HepG2 (cell line): ENCODE measurements around the gene ANKRD17. TPM values are rescaled to one million over a fixed set of nuclear protein-coding genes. Genes with fewer than 3 reads are reported as not detected.

ENCODE experiments used
- AHDC1 ChIP-seq: sonication (generic); formaldehyde crosslinking; IDR thresholded peaks from 2 replicates; pipeline ENCODE4 v1.5.1; 2020; ENCODE audit warnings: mild to moderate bottlenecking, missing genetic modification reagents, borderline replicate concordance
- CSRNP1 ChIP-seq: sonication (generic); formaldehyde crosslinking; IDR thresholded peaks from 2 replicates; pipeline ENCODE4 v1.8.1; 2023; ENCODE audit warnings: mild to moderate bottlenecking, missing genetic modification reagents
- CTCF ChIP-seq: sonication (generic); formaldehyde crosslinking; IDR thresholded peaks from 2 replicates; pipeline ENCODE4 v1.5.0; 2020; ENCODE audit warnings: mild to moderate bottlenecking, missing genetic modification reagents, moderate library complexity
- HOXA5 ChIP-seq: sonication (generic); formaldehyde crosslinking; IDR thresholded peaks from 2 replicates; pipeline ENCODE4 v1.4.0; 2020; ENCODE audit warnings: missing genetic modification reagents
- IRF2 ChIP-seq: IDR thresholded peaks from 2 replicates; pipeline ENCODE4 v1.6.1; 2018; ENCODE audit warnings: missing genetic modification reagents, missing compliant biosample characterization
- MZF1 ChIP-seq: sonication (generic); formaldehyde crosslinking; IDR thresholded peaks from 2 replicates; pipeline ENCODE4 v1.8.1; 2023; ENCODE audit warnings: mild to moderate bottlenecking, missing genetic modification reagents, borderline replicate concordance
- PATZ1 ChIP-seq: sonication (generic); formaldehyde crosslinking; IDR thresholded peaks from 2 replicates; pipeline ENCODE4 v1.4.0; 2020; ENCODE audit warnings: missing genetic modification reagents
- ZNF256 ChIP-seq: sonication (generic); formaldehyde crosslinking; conservative IDR thresholded peaks from 2 replicates; pipeline ENCODE4 v1.4.0; 2020; ENCODE audit warnings: missing genetic modification reagents
- ZZZ3 ChIP-seq: sonication (generic); formaldehyde crosslinking; IDR thresholded peaks from 2 replicates; pipeline ENCODE4 v1.4.0; 2020; ENCODE audit warnings: missing genetic modification reagents, mild to moderate bottlenecking, borderline replicate concordance
- polyA plus RNA-seq, 8 experiments: library from polyadenylated mRNA; depleted of rRNA in 3 of 8; stranded (reverse) in 7 of 8; unstranded in 1 of 8; fragments of >200 nt; fragmentation: Illumina TruSeq in 4 of 8; extraction: Trizol in 4 of 8; gene quantifications; 2 replicates each; pipeline versions ENCODE4 v1.2.1 to v1.2.3, GENCODE V29; 2011 to 2016; ENCODE audit warnings: low read depth in 4 of 8, missing spikeins in 1 of 8, mixed read lengths in 1 of 8; ENCODE audit not compliant: insufficient read depth in 1 of 8
- total RNA-seq, 5 experiments: library from RNA; depleted of rRNA; stranded (reverse); fragments of >200 nt; fragmentation: Illumina TruSeq; extraction: Trizol; gene quantifications; 2 replicates each; pipeline ENCODE4 v1.2.3, GENCODE V29; 2016; ENCODE audit warnings: low read depth in 1 of 5

Gene ANKRD17
- total and polyA plus RNA-seq, 2 of the 13 experiments (the other 11 are each of a cell fraction or from before 2014, with no cell fraction given) = 55.7 to 61.1 TPM

- TF ChIP-seq AHDC1 (CRISPR knock-in tag) (no peak), CSRNP1 (CRISPR knock-in tag) (peak; percentile 70), ZZZ3 (CRISPR knock-in tag) (no peak; the same call in 1 of the 2 replicates), MZF1 (CRISPR knock-in tag) (no peak), HOXA5 (CRISPR knock-in tag) (peak; percentile 96), ZNF256 (CRISPR knock-in tag) (no peak), IRF2 (CRISPR knock-in tag) (peak; percentile 93), PATZ1 (CRISPR knock-in tag) (peak; percentile 18; the same call in 1 of the 2 replicates), CTCF (CRISPR knock-in tag) (peak; percentile 26; the same call in 1 of the 2 replicates)
Measured at GRCh38 chr4:73258686-73259570, at the start of gene ANKRD17 (continued).
